AG08395 (cell line): ENCODE data around the gene ANKRD63.

Experiments used
- DNase-seq: peaks from one replicate; pipeline ENCODE4 v3.0.0; 2012; ENCODE audit warnings: mixed read lengths, low spot score

The ANKRD63 gene

DNA sequence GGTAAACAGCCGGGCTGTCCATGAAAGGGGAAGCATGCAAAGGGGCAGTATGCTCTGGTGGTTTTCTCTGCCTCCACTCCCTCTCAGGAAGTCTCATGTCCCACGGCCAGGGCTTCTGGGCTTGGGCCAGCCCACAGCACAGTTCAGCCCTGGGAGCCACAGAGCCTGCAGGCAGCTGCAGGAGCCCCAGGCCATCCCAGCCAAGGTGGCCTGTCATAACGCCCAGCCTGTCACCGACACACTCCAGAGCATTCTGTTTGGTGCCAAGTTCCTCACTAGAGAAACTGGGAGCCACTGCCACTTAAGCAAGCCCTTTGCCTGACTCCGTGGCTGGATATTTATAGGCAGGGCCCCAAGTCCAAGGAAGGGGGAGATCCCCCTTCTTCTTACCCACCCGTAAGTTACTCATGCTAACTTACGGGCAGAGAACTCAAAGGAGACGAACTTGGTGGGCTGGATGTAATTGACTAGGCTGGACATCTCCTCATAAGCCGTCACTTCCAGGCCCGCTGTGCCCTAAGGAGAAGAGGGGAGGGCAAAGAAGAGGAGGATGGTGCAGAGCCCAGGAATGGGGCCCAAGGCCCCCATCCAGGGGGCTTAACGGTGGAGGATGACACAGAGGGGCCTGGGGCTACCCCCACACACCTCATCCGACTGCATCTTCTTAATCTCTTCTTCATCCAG lies 13.2 kb upstream of the ANKRD63 start:
- DNase-seq, result no peak

- DNase-seq, result no peak
Measured at GRCh38 chr15:40295297-40295696, 12.4 kb upstream of the ANKRD63 start.

DNA sequence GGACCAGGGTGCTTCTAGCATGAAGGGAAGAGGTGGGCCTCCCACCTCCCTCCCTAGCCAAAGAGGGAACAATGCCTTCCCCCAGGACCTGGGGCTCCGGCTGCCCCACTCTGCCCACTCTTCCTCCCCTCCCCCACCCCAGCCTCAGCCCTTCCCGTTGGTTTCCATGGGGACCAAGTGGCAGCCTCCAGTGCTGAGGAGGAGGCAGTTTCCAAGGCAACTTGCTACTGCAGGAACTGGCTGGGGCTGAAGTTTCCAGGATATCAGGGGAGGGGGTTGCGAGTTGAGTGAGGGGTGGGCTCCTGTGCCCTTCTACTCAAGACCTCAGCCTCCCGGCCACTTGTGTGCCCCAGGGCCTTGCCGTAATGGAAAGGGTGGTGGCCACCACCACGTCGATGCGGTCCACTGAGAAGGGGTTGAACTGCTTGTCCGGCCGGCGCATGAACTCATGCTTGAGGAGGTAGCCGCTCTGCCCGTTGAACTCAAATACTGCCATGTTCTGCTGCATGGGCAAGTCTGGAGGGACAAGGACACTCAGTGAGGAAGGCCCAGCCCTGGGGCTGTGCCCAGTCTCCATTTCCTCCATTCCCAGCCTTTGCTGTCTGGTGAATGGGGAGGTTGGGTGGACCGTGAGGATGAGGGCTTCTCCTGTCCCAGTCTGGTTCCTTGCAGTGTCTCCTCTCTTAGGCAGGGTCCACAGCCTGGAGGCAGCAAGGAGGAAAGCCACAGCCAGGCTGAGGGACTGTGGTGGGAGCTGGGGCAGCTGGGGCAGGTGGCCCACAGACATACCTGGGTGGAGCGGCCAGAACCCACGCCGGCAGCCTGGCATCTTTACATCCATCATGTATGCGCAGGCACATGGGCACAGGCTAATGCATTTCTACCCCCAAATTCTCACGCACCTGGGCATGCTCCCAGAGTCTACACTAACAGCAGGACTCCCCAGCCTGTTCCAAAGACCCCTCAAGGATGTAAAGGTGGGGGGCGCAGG lies 11.3 kb upstream of the ANKRD63 start:
- DNase-seq, result no peak

DNA sequence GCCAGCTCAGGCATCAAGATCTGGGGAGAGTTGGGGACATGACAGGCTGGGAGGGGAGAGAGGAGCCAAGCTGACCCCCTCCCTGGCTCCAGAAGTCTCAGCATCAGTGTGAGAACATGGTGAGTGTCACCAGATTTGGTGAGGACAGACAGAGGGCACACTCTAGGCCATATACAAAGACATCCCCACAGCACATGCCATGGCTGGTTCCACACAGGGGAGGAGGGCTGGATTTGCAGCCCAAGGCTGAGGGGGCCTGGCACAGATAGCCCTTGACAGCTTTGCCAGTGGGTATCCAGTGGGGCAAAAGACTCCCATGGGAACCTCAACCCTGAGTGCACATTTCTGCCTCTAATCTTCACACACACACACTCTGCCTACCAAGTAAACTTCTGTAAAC lies 10.1 kb upstream of the ANKRD63 start:
- DNase-seq, result no peak

- no peak for DNase-seq
Measured at GRCh38 chr15:40292246-40292645, 9.4 kb upstream of the ANKRD63 start.

DNA sequence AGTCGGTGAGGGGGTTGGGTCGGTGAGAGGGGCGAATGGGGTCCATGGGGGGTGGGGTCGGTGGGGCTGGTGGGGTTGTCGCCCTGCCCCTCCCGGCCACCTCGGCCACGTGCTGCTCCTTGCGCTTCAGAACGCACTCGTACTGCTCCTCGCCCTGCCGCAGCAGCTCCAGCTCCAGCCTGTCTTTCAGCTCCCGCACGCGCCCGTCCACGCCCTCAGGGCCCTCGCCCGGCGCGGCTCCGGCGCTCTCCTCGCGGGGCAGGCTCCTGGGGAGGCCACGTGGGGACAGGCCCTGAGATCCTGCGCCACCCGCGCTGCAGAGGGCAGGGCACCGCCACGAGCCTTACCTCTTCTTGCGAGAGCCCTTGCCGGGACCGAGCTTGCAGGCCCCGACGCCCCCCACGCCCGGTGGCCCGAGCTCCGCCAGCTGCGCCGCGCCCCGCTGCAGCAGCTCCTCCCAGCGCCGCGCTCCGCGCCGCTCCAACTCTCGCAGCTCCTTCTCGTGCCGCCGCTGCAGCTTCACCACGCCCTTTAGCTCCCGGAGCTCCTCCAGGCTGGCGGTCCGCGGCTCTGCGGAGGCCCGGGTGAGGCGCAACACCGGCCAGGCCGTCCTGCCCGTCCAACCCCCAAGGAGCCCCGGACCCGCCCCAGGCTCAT lies 8.2 kb upstream of the ANKRD63 start:
- peak; percentile 74 for DNase-seq

DNA sequence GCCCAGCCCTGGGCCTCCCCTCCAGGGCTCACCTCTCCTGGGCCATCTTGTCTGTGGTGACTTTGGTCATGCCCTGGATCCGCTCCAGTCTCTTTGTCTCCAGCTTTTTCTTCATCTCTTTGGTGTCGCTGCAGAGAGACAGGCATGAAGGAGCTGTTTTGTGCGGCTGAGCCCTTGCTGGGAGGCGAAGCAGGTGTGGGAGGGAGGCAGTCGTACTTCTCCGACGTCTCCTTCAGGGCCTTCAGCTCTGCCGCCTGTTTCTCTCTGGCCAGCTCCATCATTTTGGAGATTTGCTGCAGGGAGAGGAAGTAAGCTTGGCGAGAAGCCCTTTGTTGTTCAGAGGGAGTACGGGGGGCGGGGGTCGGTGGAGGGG lies 7.7 kb upstream of the ANKRD63 start:
- DNase-seq, result no peak

DNA sequence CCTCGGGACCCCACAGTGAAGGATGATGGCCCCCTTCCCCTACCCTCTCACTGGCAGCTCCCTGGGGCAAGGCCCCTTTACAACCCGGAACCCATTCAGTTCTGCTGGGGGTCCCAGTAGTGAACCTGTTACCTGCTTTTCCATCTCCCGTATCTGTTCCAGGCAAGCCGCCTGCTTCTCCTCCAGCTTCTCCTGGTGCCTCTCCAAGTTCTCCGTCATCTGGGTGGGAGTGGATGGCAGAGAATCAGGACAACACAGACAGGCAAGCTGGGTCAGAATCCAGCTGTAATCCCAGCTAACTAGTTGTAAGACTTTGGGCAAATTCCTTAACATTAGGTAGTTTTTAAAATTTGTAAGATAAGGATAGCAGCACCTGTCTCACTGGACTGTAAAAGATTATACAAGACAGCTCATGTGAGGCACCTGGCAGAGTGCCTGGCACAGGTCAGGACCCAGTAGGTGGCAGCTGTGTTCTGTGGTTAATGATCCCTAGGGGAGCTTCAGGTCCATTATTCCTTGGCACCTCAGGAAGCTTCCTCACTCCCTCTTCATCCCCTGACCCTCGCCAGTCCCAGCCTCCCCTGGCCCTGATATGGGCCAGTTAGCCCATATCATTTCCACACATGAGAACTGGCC lies 6.4 kb upstream of the ANKRD63 start:
- DNase-seq, result no peak

- DNase-seq, result no peak
Measured at GRCh38 chr15:40287968-40288367, 5.1 kb upstream of the ANKRD63 start.

DNA sequence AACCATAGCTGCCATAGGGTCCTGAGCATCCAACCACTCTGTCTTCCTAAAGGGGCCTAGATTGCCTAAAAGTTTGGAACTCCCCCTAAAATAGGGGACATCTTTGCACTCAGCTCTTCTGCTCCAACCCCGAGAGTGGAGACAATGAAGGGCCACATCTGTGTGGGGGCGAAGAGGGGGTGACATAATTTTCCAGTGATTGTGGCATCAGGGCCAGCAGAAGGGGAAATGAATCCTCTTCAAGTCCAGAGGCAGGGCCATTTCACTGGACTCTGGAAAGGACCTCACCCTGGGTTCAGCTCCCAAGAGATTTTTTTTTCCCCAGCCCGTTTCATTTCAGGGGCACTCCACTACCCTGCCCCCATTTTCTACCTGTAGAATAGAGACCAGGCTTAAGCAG lies 4.6 kb upstream of the ANKRD63 start:
- no peak for DNase-seq

GRCh38 chr15:40286794-40287193 lies 3.9 kb upstream of the ANKRD63 start:
- DNase-seq, result no peak

GRCh38 chr15:40286061-40286532 lies 3.2 kb upstream of the ANKRD63 start:
- DNase-seq, result no peak

GRCh38 chr15:40285554-40286011 lies 2.7 kb upstream of the ANKRD63 start:
- peak; percentile 30 for DNase-seq

DNA sequence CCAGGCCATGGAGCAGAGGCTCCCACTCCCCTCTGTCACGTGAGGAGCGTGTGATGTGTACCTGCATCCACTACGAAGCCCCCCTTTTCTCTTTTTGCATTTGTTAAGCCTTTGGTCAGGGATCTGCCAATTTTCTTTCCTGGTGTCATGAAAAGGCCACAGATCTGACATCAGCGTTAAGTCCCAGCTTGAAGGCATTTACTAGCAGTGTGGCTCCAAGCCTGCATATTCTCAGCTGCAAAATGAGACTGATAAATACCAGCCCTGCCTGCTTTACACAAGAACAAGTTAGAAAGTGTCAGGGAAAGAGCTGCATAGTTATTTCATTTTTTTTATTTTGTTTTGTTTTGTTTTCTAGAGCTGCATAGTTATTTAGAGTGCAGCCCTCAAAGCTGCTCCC lies 2.3 kb upstream of the ANKRD63 start:
- peak; percentile 36 for DNase-seq

GRCh38 chr15:40283615-40284300 lies 894 bp upstream of the ANKRD63 start:
- no peak for DNase-seq

- peak; percentile 28 for DNase-seq
Measured at GRCh38 chr15:40282147-40282868, 556 bp downstream of the ANKRD63 start.

DNA sequence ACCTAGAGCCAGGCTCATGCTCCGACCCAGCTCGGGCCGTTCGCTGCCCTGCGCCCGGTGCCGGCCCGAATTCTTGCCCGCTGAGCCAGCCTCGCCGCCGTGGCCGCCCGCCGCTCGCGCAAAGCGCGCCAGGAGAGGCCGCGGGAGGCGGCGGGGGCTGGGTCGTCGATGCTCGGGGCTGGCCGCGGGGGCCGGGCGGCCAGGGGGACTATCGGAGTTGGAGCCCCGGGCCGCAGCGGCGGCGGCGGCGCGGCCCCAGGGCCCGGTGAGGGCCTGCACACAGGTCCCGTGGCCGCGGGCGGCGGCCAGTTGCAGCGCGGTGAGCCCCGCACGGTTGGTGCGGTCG lies 1.1 kb downstream of the ANKRD63 start:
- DNase-seq, result no peak

- DNase-seq, result no peak
Measured at GRCh38 chr15:40281057-40281800, 1.6 kb downstream of the ANKRD63 start.

DNA sequence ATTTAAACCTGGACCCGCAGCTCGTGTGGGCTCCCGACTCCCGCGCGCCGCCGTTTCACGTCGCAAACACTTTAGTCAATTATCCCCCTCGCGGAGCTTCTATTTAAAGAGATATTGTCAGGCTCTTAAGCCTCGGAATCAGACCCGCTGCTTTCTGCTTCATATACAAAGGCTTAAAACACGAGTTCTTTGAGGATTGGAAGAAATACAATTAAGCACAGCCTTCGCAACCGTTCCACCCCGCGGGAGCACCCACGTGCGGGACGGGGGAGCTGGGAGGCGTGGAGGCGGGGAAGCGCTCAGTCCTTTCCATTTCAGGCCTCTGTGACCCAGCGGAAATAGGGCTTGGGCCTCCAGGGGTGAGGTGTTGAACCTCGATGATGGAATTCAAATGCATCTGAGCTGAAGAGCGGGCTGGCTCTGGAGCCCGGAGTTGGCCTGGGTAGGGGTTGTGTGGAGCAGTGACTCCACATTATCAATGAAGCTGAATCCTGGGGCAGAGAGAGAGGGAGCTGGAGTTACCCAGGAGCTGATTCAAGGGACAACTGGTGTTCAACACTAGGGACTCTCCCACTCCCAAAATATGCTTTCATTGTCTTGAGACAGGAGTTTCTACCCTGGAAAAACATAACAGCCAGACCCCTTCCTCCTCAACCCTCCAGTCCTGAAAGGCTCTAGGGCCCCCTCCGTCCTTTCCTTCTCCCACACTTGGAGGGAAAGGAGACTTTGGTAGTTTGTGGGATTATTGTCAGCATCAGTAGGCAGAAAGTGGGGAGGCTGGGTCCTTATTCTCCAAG lies 2.4 kb downstream of the ANKRD63 start:
- no peak for DNase-seq
